A673 (cell line): ENCODE data around the gene ERP44. TPM values are rescaled to one million over a fixed set of nuclear protein-coding genes. Genes with fewer than 3 reads are reported as not detected.
"Not testable (repeated sequence)": the region's sequence is repeated elsewhere in the genome, so short reads cannot be mapped to it uniquely, and the experiment has no call there.

Source experiments
- BruUV-seq: library from RNA; stranded (reverse); fragments of 400-500 nt; replicated peaks from 2 replicates; lab custom pipeline; 2021; lab: Mats Ljungman, UMichigan
- CTCF ChIA-PET: fragments of 300-600 bp; sonication (Branson Sonifier 250); formaldehyde crosslinking; loops from one replicate; lab custom pipeline; 2022; ENCODE audit warnings: antibody characterized with exemption; lab: Charles Lee
- POLR2A ChIA-PET: fragments of 300-600 bp; sonication (Branson Sonifier 250); formaldehyde crosslinking; loops from one replicate; lab custom pipeline; 2022; ENCODE audit warnings: antibody characterized with exemption; ENCODE audit not compliant: low non-redundant PET; lab: Charles Lee
- DNase-seq: peaks from one replicate; pipeline ENCODE4 v3.0.0-alpha.2; 2015; ENCODE audit warnings: low spot score
- H3K27ac ChIP-seq: fragments of 200-600 bp; sonication (generic); 2 replicates; pipeline ENCODE4 v1.5.1; 2016; ENCODE audit warnings: mixed run types, low read depth, mild to moderate bottlenecking, mixed read lengths, antibody characterized with exemption, low read length; ENCODE audit not compliant: poor library complexity, severe bottlenecking
- H3K27me3 ChIP-seq: fragments of 200-600 bp; sonication (generic); replicated peaks from 2 replicates; pipeline ENCODE4 v1.6.1; 2017; ENCODE audit warnings: mixed run types, low read depth, mild to moderate bottlenecking, mixed read lengths, antibody characterized with exemption, low read length; ENCODE audit not compliant: insufficient read depth, poor library complexity
- H3K36me3 ChIP-seq: fragments of 200-600 bp; sonication (generic); 2 replicates; pipeline ENCODE4 v1.6.1; 2016; ENCODE audit warnings: mixed run types, mild to moderate bottlenecking, mixed read lengths, antibody characterized with exemption, low read length; ENCODE audit not compliant: insufficient read depth, poor library complexity, severe bottlenecking
- H3K4me1 ChIP-seq: fragments of 200-600 bp; sonication (generic); 2 replicates; pipeline ENCODE4 v1.6.1; 2017; ENCODE audit warnings: mixed run types, mild to moderate bottlenecking, mixed read lengths, antibody characterized with exemption, low read length; ENCODE audit not compliant: insufficient read depth, poor library complexity, severe bottlenecking
- H3K4me3 ChIP-seq: fragments of 200-600 bp; sonication (generic); 2 replicates; pipeline ENCODE4 v1.5.1; 2016; ENCODE audit warnings: low read depth, mixed run types, mild to moderate bottlenecking, mixed read lengths, low read length; ENCODE audit not compliant: poor library complexity, severe bottlenecking
- H3K9me3 ChIP-seq: fragments of 200-600 bp; sonication (generic); 2 replicates; pipeline ENCODE4 v1.6.1; 2016; ENCODE audit warnings: mixed run types, low read depth, mild to moderate bottlenecking, mixed read lengths, antibody characterized with exemption, low read length; ENCODE audit not compliant: poor library complexity, severe bottlenecking
- EZH2 ChIP-seq: fragments of 200-600 bp; sonication (generic); IDR thresholded peaks from 2 replicates; pipeline ENCODE4 v1.6.1; 2017; ENCODE audit warnings: borderline replicate concordance, low read depth, mild to moderate bottlenecking, mixed read lengths, antibody characterized with exemption, low read length; ENCODE audit not compliant: poor library complexity, severe bottlenecking
- intact Hi-C: fragments of 100-400 bp; cut with micrococcal nuclease; formaldehyde crosslinking; loops from one replicate; pipeline ENCODE4 v1.10.0; 2022; ENCODE audit not compliant: unreplicated experiment
- total RNA-seq: library from RNA; stranded (reverse); gene quantifications from 2 replicates; pipeline ENCODE4 v1.2.3, GENCODE V29; 2021
- TF ChIP-seq, protein P1 (sequence below): fragments of 300-800, 200-600 bp; sonication (generic); conservative IDR thresholded peaks from 2 replicates; pipeline ENCODE4 v1.5.1; 2017; ENCODE audit warnings: low read depth, mild to moderate bottlenecking, antibody characterized with exemption, low read length, moderate library complexity, mixed read lengths

The ERP44 gene
- total RNA-seq, 1 experiment from 2014 or later = 16.8 TPM

DNA sequence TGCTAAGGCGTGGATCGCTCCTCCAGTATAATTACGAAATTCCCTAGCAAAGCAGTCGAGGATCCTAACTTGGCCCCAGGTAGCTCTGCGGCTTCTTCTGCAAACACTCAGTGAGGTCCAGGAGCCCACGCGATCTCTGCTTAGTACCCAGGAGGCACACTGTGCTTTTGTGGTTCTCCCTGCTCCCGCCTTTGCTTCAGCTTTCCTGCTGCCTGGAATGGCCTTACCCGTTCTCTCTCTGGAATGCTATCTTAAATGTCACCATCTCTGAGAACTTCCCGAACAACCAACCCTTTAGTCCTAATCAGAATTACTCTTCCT lies 882 bp upstream of the ERP44 start:
- no peak for TF ChIP-seq EZH2
- TF ChIP-seq, protein P1, sequence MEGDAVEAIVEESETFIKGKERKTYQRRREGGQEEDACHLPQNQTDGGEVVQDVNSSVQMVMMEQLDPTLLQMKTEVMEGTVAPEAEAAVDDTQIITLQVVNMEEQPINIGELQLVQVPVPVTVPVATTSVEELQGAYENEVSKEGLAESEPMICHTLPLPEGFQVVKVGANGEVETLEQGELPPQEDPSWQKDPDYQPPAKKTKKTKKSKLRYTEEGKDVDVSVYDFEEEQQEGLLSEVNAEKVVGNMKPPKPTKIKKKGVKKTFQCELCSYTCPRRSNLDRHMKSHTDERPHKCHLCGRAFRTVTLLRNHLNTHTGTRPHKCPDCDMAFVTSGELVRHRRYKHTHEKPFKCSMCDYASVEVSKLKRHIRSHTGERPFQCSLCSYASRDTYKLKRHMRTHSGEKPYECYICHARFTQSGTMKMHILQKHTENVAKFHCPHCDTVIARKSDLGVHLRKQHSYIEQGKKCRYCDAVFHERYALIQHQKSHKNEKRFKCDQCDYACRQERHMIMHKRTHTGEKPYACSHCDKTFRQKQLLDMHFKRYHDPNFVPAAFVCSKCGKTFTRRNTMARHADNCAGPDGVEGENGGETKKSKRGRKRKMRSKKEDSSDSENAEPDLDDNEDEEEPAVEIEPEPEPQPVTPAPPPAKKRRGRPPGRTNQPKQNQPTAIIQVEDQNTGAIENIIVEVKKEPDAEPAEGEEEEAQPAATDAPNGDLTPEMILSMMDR = no peak
- Histone ChIP-seq H3K27me3 (no peaks in the 10 kb centered on the region), H3K36me3 (peaks cover 15% of the 10 kb centered on the region), H3K27ac (peak overlapping the region; percentile 77), H3K4me1 (peaks cover 16% of the 10 kb centered on the region), H3K4me3 (peak overlapping the region; percentile 90), H3K9me3 (no peaks in the 10 kb centered on the region)
- POLR2A ChIA-PET = no interaction called here
- intact Hi-C loops = loop anchor here (10.0 kb wide), 1 partner anchor 275 kb away; the partner anchor contains the start of gene NR4A3
- BruUV-seq = no TSS peak
- DNase-seq = no peak
- CTCF ChIA-PET = no interaction called here

DNA sequence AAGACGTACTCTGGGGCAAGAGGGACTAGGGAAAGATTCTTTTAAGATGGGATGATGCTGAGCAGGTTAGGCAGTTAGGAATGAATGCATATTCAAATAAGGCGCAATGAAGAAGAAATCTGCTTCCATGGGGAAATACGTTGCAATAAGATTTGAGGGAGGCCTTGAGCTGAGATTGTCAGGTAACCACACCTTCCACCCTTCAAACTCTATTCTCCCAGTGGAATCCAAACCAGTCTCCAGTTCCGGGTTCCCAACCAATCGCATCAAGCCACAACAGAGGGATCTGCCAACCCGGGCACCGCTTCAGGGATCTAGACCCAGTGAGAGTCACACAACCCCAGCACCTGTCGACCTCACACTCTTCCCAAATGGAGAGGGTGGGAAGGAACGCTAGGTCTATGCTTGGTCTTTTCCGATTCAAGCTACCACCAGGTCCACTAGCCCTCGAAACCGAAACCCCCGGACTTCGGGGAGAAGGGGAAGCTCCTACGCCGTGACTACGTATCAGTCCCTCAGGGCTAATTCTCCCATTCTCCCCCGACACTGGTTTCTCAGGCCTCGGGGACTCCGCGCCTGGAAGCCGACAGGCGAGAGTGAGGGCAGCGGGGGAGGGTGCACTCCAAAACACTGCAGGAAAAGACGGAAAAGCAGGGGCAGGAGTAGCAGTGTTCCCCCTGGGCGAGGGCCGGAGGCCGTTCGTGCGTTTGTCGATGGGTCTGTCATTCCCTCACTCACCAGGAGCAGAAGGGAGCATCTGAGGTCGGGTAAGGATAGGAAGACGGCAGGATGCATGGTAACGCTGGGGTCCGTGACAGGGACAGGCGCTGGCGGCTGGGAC lies 534 bp downstream of the ERP44 start:
- POLR2A ChIA-PET = no interaction called here
- CTCF ChIA-PET = no interaction called here
- H3K27ac ChIP-seq = peak overlapping the region; percentile 79
- peaks cover 6% of the 10 kb centered on the region for H3K36me3 ChIP-seq
- H3K9me3 ChIP-seq = no peaks in the 10 kb centered on the region
- DNase-seq = peak; percentile 67
- H3K27me3 ChIP-seq = no peaks in the 10 kb centered on the region
- peak overlapping the region; percentile 90 for H3K4me3 ChIP-seq
- intact Hi-C loops = loop anchor here (10.0 kb wide), 1 partner anchor 273 kb away; the partner anchor contains the start of gene NR4A3
- peaks cover 16% of the 10 kb centered on the region for H3K4me1 ChIP-seq
- no TSS peak for BruUV-seq
- TF ChIP-seq, protein P1 = no peak
- TF ChIP-seq EZH2 = no peak

DNA sequence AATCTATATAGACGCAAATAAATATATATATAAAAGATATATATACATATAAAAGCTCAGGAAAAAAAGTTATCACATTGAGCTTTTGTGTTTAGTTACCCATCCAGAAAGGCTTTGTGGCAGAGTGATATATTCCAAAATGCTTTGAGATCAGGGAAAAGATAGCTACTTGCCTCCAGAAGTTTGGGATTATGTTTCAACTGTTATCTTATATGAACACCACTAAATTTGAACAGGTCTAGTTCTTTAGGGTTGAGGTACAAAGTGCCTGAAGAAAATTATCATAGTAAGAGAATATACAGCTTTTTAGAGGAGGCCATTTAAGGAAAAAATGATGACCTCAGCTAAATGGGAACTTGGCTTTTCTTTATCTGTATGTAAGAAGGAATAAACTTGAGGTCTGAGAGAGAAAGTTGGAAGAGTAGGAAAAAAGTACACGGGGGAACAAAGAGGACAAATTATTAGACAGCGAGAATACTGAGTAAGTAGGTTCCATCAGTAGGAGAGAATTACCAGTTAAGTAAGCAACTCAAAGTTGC lies 2.4 kb downstream of the ERP44 start:
- ChIA-PET POLR2A (no interaction called here), CTCF (no interaction called here)
- Histone ChIP-seq H3K4me3 (no peak overlapping the region), H3K9me3 (no peaks in the 10 kb centered on the region), H3K36me3 (peaks cover 2% of the 10 kb centered on the region), H3K4me1 (peaks cover 16% of the 10 kb centered on the region), H3K27me3 (no peaks in the 10 kb centered on the region), H3K27ac (no peak overlapping the region)
- no TSS peak for BruUV-seq
- TF ChIP-seq, protein P1 = no peak
- TF ChIP-seq EZH2 = no peak
- no peak for DNase-seq
- intact Hi-C loops = loop anchor here (10.0 kb wide), 1 partner anchor 272 kb away; the partner anchor contains the start of gene NR4A3

DNA sequence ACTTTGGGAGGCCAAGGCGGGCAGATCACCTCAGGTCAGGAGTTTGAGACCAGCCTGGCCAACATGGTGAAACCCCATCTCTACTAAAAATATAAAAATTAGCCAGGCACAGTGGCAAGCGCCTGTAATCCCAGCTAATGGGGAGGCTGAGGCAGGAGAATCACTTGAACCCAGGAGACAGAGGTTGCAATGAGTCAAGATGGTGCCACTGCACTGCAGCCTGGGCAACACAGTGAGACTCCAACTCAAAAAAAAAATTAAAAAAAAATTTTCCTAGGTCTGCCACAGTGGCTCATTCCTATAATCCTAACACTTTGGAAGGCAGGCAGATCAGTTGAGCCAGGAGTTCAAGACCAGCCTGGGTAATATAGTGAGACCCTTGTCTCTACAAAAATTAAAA lies 4.4 kb downstream of the ERP44 start:
- POLR2A ChIA-PET, H3K36me3 ChIP-seq, H3K27ac ChIP-seq, H3K4me3 ChIP-seq, CTCF ChIA-PET, DNase-seq, H3K27me3 ChIP-seq, H3K9me3 ChIP-seq, BruUV-seq: not testable (repeated sequence)
- peaks cover 16% of the 10 kb centered on the region for H3K4me1 ChIP-seq
- intact Hi-C loops = loop anchor here (10.0 kb wide), 1 partner anchor 270 kb away; the partner anchor contains the start of gene NR4A3
